K562 (cell line): Measurements from ENCODE around the gene LRRC4. TPM values are rescaled to one million over a fixed set of nuclear protein-coding genes. Genes with fewer than 3 reads are reported as not detected.

ENCODE experiments used
- ATAC-seq: fragments of 200-7000 bp; cut with Tn5 transposase; 3 replicates; pipeline ENCODE4 v1.9.1; 2020; ENCODE audit warnings: moderate library complexity
- BruUV-seq: library from RNA; stranded (reverse); fragments of 400-500 nt; replicated peaks from 2 replicates; lab custom pipeline; 2021; lab: Mats Ljungman, UMichigan
- CTCF ChIA-PET: fragments of 300-600 bp; formaldehyde crosslinking; extraction: SDS; loops from one replicate; lab custom pipeline; 2021; ENCODE audit warnings: low intra/inter-chr PET ratio; lab: Yijun Ruan, JAX
- POLR2A ChIA-PET: fragments of 300-600, 350-650 bp; sonication (Branson Sonifier 250); formaldehyde crosslinking; extraction: SDS; loops from one replicate; lab custom pipeline; 2021; ENCODE audit warnings: antibody characterized with exemption, inconsistent platforms; lab: Yijun Ruan, JAX
- DNase-seq, 4 experiments: peaks; one replicate each; pipeline versions ENCODE4 v3.0.0 to v3.0.0-alpha.2; 2011 to 2018; ENCODE audit warnings: low spot score in 3 of 4, mixed read lengths in 3 of 4; ENCODE audit errors: extremely low read depth in 1 of 4
- FAIRE-seq: peaks from 2 replicates; lab custom pipeline; 2011; peaks lifted over from hg19 to GRCh38; lab: Jason Lieb, UNC
- H2AFZ ChIP-seq: 2 replicates; pipeline ENCODE4 v1.6.0; 2011; ENCODE audit warnings: low read depth, low read length, control low read depth, inconsistent platforms
- H3K27ac ChIP-seq: fragments of 200-600 bp; 3 replicates; pipeline ENCODE4 v1.8.0; 2011; ENCODE audit warnings: low read depth, mild to moderate bottlenecking, control low read depth, inconsistent platforms, low read length, moderate library complexity, mixed read lengths; ENCODE audit errors: extremely low read depth
- H3K27me3 ChIP-seq, 2 experiments: fragments of 300-600 bp in 1 of 2; 2 replicates in 1 of 2; 3 replicates in 1 of 2; pipeline versions ENCODE4 v1.6.0 to v1.8.0; 2011; ENCODE audit warnings: inconsistent platforms in 2 of 2, low read length in 2 of 2, mild to moderate bottlenecking in 1 of 2, mixed read lengths in 1 of 2, moderate library complexity in 1 of 2; ENCODE audit not compliant: control insufficient read depth in 2 of 2, insufficient read depth in 2 of 2
- H3K36me3 ChIP-seq: fragments of 300-600 bp; 3 replicates; pipeline ENCODE4 v1.8.0; 2011; ENCODE audit warnings: mild to moderate bottlenecking, low read length, inconsistent platforms; ENCODE audit not compliant: control insufficient read depth, insufficient read depth
- H3K4me1 ChIP-seq, 2 experiments: fragments of 200-600 bp in 1 of 2; replicated peaks in 1 of 2; 2 replicates in 1 of 2; 3 replicates in 1 of 2; pipeline versions ENCODE4 v1.5.1 to v1.8.0; 2011; ENCODE audit warnings: inconsistent platforms in 2 of 2, low read length in 2 of 2, mild to moderate bottlenecking in 1 of 2, mixed read lengths in 1 of 2, moderate library complexity in 1 of 2; ENCODE audit not compliant: control insufficient read depth in 2 of 2, insufficient read depth in 2 of 2
- H3K4me2 ChIP-seq: 2 replicates; pipeline ENCODE4 v1.6.1; 2011; ENCODE audit warnings: low read length, control low read depth, inconsistent platforms, mixed read lengths; ENCODE audit not compliant: insufficient read depth
- H3K4me3 ChIP-seq: fragments of 200-600 bp; sonication (generic), shearing (Covaris generic); 2 replicates; pipeline ENCODE4 v1.5.1; 2016; ENCODE audit warnings: control low read depth, inconsistent platforms
- H3K79me2 ChIP-seq: fragments of 200-600 bp; 3 replicates; pipeline ENCODE4 v1.8.0; 2011; ENCODE audit warnings: low read length, inconsistent platforms; ENCODE audit not compliant: control insufficient read depth, insufficient read depth
- H3K9ac ChIP-seq, 2 experiments: 2 replicates each; pipeline versions ENCODE4 v1.6.0 to v1.6.1; 2011; ENCODE audit warnings: low read depth in 2 of 2, low read length in 2 of 2, control low read depth in 1 of 2, inconsistent platforms in 1 of 2, mild to moderate bottlenecking in 1 of 2, mixed read lengths in 1 of 2; ENCODE audit not compliant: insufficient read depth in 1 of 2
- H3K9me1 ChIP-seq: one replicate; pipeline ENCODE4 v1.6.0; 2011; ENCODE audit warnings: inconsistent platforms, mild to moderate bottlenecking, low read length, moderate library complexity; ENCODE audit not compliant: control insufficient read depth, insufficient read depth
- H3K9me3 ChIP-seq: replicated peaks from 2 replicates; pipeline ENCODE4 v1.5.1; 2011; ENCODE audit warnings: low read depth, low read length, inconsistent platforms; ENCODE audit not compliant: control insufficient read depth, insufficient read depth
- H4K20me1 ChIP-seq: replicated peaks from 2 replicates; pipeline ENCODE4 v1.6.1; 2011; ENCODE audit warnings: low read length, inconsistent platforms, mixed read lengths; ENCODE audit not compliant: control insufficient read depth, insufficient read depth
- BRF1 ChIP-seq: IDR thresholded peaks from 3 replicates; pipeline ENCODE4 v1.6.1; 2011; ENCODE audit warnings: borderline replicate concordance, mild to moderate bottlenecking; ENCODE audit not compliant: insufficient read length; ENCODE audit errors: extremely low read depth
- ESRRA ChIP-seq: fragments of 450-650 bp; IDR thresholded peaks from 2 replicates; pipeline ENCODE4 v1.6.1; 2014; ENCODE audit warnings: low read depth, mild to moderate bottlenecking, moderate library complexity, borderline replicate concordance
- FOXK1 ChIP-seq: sonication (generic); formaldehyde crosslinking; IDR thresholded peaks from 2 replicates; pipeline ENCODE4 v1.8.0; 2022; ENCODE audit warnings: missing genetic modification reagents, mild to moderate bottlenecking, borderline replicate concordance
- ID3 ChIP-seq, 2 experiments: fragments of 250-450 bp in 1 of 2; fragments of 450-650 bp in 1 of 2; sonication (Bioruptor Pico) in 1 of 2; IDR thresholded peaks; 2 replicates each; pipeline versions ENCODE4 v1.6.1 to v1.8.0; 2016 to 2021; ENCODE audit warnings: mild to moderate bottlenecking in 2 of 2, moderate library complexity in 2 of 2, missing compliant biosample characterization in 1 of 2, missing genetic modification characterization in 1 of 2
- RBM39 ChIP-seq: fragments of 200-400 bp; formaldehyde crosslinking; optimal IDR thresholded peaks from 2 replicates; pipeline ENCODE3; 2018; ENCODE audit warnings: low read depth, low read length
- TCF7 ChIP-seq: sonication (generic); IDR thresholded peaks from 2 replicates; pipeline ENCODE4 v1.6.1; 2016; ENCODE audit warnings: antibody characterized with exemption, borderline replicate concordance
- ZSCAN29 ChIP-seq: fragments of 450-650 bp; IDR thresholded peaks from 2 replicates; pipeline ENCODE4 v1.6.1; 2017
- WGBS: fragments of 100-300 bp; shearing (Covaris generic); methylation state at CpG from one replicate; pipeline ENCODE4 v1.1.6; 2016; ENCODE audit warnings: low coverage, mixed read lengths; ENCODE audit not compliant: insufficient coverage; ENCODE audit errors: missing lambda C conversion rate; 5-methylcytosine and 5-hydroxymethylcytosine counted together
- in situ Hi-C: fragments of 300-500 bp; cut with MboI; formaldehyde crosslinking; loops from 4 replicates; pipeline ENCODE4 v1.15.0; 2018; ENCODE audit warnings: inconsistent platforms, mixed read lengths
- intact Hi-C: fragments of 100-400 bp; cut with micrococcal nuclease; formaldehyde crosslinking; loops from 2 replicates; pipeline ENCODE4 v1.14.2; 2022
- polyA plus RNA-seq, 8 experiments: library from polyadenylated mRNA; depleted of rRNA in 4 of 8; stranded (reverse) in 5 of 8; unstranded in 3 of 8; fragments of >200 nt; fragmentation: Nextera tagmentation in 2 of 8; fragmentation: Illumina TruSeq in 1 of 8; extraction: Ambion mirVana in 2 of 8; extraction: Trizol in 1 of 8; gene quantifications; 2 replicates each; pipeline versions ENCODE4 v1.2.1 to v1.2.3, GENCODE V29; 2011 to 2014; ENCODE audit warnings: inconsistent platforms in 1 of 8, missing spikeins in 1 of 8
- total RNA-seq, 7 experiments: library from RNA; depleted of rRNA in 6 of 7; stranded (reverse); fragments of >200 nt in 6 of 7; fragmentation: Illumina TruSeq in 2 of 7; extraction: Trizol in 2 of 7; gene quantifications; 2 replicates each; pipeline versions ENCODE4 v1.2.1 to v1.2.3, GENCODE V29; 2011 to 2021; ENCODE audit warnings: low replicate concordance in 1 of 7
- TF ChIP-seq, protein P1 (sequence below), 2 experiments: IDR thresholded peaks in 1 of 2; conservative IDR thresholded peaks in 1 of 2; 2 replicates each; pipeline ENCODE4 v1.6.1; 2016; ENCODE audit warnings: low read depth in 2 of 2, mild to moderate bottlenecking in 1 of 2, missing compliant biosample characterization in 1 of 2, missing genetic modification characterization in 1 of 2, moderate library complexity in 1 of 2

LRRC4 gene
- total and polyA plus RNA-seq, 9 of the 15 experiments (the other 6 are each of a cell fraction or from before 2014, with no cell fraction given), result 0.04 to 0.11 TPM; not detected in 7

DNA sequence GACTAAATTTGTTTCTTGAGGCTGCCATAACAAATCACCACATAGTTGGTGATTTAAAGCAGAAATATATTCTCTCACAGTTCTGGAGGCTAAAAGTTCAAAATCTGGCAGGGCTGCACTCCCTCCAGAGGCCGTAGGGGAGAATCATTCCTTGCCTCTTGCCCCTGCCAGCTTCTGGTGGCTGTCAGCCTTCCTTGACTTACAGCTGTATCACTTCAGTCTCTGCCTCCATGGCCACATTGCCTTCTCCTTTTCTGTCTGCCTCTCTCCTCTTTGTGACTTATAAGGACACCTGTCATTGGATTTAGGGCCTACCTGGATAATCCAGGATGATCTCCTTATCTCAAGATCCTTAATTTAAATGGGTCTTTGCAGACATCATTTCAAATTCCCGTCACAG is 5.8 kb upstream of the LRRC4 start:
- ATAC-seq, result no peak
- Histone ChIP-seq H3K9ac (no peak overlapping the region), H3K4me2 (no peak overlapping the region), H3K9me3 (no peaks in the 10 kb centered on the region), H3K27ac (no peak overlapping the region), H3K9me1 (no peaks in the 10 kb centered on the region), H2AFZ (no peak overlapping the region), H3K79me2 (no peaks in the 10 kb centered on the region), H3K4me1 (peaks cover 0 to 7% of the 10 kb centered on the region in 2 experiments; a peak in 1 of 5 replicates), H4K20me1 (peaks cover 30% of the 10 kb centered on the region), H3K36me3 (peaks cover 19% of the 10 kb centered on the region; the same call in 2 of the 3 replicates), H3K27me3 (no peaks in the 10 kb centered on the region), H3K4me3 (no peak overlapping the region)
- WGBS, result 73% methylated on average over 2 of the region's 2 CpGs
- no TSS peak for BruUV-seq
- no peak for DNase-seq
- no peak for FAIRE-seq
- intact Hi-C loops, result loop anchor here (5.0 kb wide), 1 partner anchor 330 kb away; no protein-coding TSS in a partner anchor
- TF ChIP-seq BRF1, result no peak
- CTCF ChIA-PET, result interaction anchor here (0.8 to 2.0 kb wide), 2 partner anchors 173 to 175 kb away, joined by 3 to 9 read pairs; no protein-coding TSS in a partner anchor
- in situ Hi-C loops, result no loop called here
- POLR2A ChIA-PET, result no interaction called here

DNA sequence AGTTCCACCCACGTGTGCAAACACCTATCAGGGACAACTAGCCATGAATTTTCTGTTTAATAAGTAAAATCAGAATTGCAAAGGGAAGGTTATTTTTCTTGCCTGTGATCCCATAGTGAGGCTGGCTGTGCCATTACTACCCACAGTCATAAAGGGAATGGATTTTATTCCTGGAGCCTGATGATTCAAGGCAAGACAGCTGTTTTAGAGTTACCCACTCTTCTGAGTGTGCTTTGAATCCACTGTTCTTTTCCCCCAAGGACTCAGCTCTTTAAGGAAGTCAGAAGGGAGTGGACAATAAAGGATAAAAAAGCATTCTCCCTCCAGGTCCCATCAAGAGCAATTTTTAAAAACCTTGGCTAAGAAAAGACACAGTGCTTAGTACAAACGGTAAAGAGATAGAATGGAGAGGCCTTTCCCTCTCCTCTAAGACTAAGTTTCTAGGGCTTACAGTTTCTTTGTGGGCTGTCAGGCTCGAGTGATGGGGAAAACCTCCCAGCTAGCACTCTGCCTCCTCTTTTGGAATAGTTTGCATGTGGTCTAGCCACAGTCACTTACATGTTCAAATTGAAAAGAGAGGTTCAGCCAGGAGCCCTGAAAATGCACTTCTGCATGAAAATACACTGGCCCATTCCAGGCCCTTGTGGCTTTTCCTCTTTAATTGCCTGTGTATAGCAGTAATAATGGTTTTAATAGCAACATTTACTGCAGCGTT is 5.1 kb upstream of the LRRC4 start:
- in situ Hi-C loops, result no loop called here
- DNase-seq (no peak), ATAC-seq (no peak), FAIRE-seq (no peak)
- no peak for TF ChIP-seq RBM39
- TF ChIP-seq ID3 (CRISPR knock-in tag; IDR thresholded peaks at IDR 0.05), result no peak
- no peak for TF ChIP-seq ID3 (tag; IDR thresholded peaks at IDR 0.05)
- TF ChIP-seq FOXK1, result no peak
- no peak for TF ChIP-seq ESRRA
- no peak for TF ChIP-seq ZSCAN29
- no peak for TF ChIP-seq TCF7
- TF ChIP-seq, protein P1, sequence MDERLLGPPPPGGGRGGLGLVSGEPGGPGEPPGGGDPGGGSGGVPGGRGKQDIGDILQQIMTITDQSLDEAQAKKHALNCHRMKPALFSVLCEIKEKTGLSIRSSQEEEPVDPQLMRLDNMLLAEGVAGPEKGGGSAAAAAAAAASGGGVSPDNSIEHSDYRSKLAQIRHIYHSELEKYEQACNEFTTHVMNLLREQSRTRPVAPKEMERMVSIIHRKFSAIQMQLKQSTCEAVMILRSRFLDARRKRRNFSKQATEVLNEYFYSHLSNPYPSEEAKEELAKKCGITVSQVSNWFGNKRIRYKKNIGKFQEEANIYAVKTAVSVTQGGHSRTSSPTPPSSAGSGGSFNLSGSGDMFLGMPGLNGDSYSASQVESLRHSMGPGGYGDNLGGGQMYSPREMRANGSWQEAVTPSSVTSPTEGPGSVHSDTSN (CRISPR knock-in tag; IDR thresholded peaks at IDR 0.05; ENCODE audit: low read depth), result no peak
- TF ChIP-seq, protein P1 (tag; conservative IDR thresholded peaks at IDR 0.05; ENCODE audit: low read depth), result no peak
- Histone ChIP-seq H4K20me1 (peaks cover 30% of the 10 kb centered on the region), H3K4me2 (no peak overlapping the region), H3K4me3 (no peak overlapping the region), H3K79me2 (no peaks in the 10 kb centered on the region), H3K27ac (no peak overlapping the region), H3K4me1 (peaks cover 0 to 7% of the 10 kb centered on the region in 2 experiments; a peak in 1 of 5 replicates), H3K9me1 (no peaks in the 10 kb centered on the region), H3K9ac (no peak overlapping the region), H3K9me3 (no peaks in the 10 kb centered on the region), H2AFZ (no peak overlapping the region), H3K36me3 (peaks cover 16% of the 10 kb centered on the region; the same call in 1 of the 3 replicates), H3K27me3 (no peaks in the 10 kb centered on the region)
- CTCF ChIA-PET, result interaction anchor here (2.0 kb wide), 1 partner anchor 173 kb away, joined by 9 read pairs; no protein-coding TSS in a partner anchor
- no TSS peak for BruUV-seq
- POLR2A ChIA-PET, result interaction anchor here (1.6 to 1.9 kb wide), 2 partner anchors 10 to 12 kb away, joined by 5 to 8 read pairs; no protein-coding TSS in a partner anchor
- intact Hi-C loops, result loop anchor here (5.0 kb wide), 1 partner anchor 329 kb away; no protein-coding TSS in a partner anchor
- WGBS, result 40% methylated on average over 4 of the region's 4 CpGs
